Endothelial cell (in vitro differentiated cells): ENCODE results near the gene KSR1. TPM values are rescaled to one million over a fixed set of nuclear protein-coding genes. Genes with fewer than 3 reads are reported as not detected.

ENCODE experiments used
- DNase-seq: peaks from one replicate; pipeline ENCODE4 v3.0.0; 2021; ENCODE audit warnings: low spot score
- H3K27ac Mint-ChIP-seq: one replicate; pipeline ENCODE4 v1.8.0; 2021; ENCODE audit warnings: mixed read lengths, inconsistent platforms; ENCODE audit not compliant: unreplicated experiment
- H3K27me3 Mint-ChIP-seq: one replicate; pipeline ENCODE4 v1.8.0; 2021; ENCODE audit warnings: mild to moderate bottlenecking, moderate library complexity, mixed read lengths, inconsistent platforms; ENCODE audit not compliant: unreplicated experiment
- H3K36me3 Mint-ChIP-seq: one replicate; pipeline ENCODE4 v1.8.0; 2021; ENCODE audit warnings: mild to moderate bottlenecking, low read depth, mixed read lengths, inconsistent platforms; ENCODE audit not compliant: unreplicated experiment
- H3K4me1 Mint-ChIP-seq: one replicate; pipeline ENCODE4 v1.8.0; 2021; ENCODE audit warnings: mild to moderate bottlenecking, mixed read lengths, inconsistent platforms; ENCODE audit not compliant: unreplicated experiment
- H3K4me3 Mint-ChIP-seq: one replicate; pipeline ENCODE4 v1.8.0; 2021; ENCODE audit warnings: mild to moderate bottlenecking, mixed read lengths, inconsistent platforms; ENCODE audit not compliant: unreplicated experiment
- H3K9me3 Mint-ChIP-seq: one replicate; pipeline ENCODE4 v1.8.0; 2021; ENCODE audit warnings: mixed read lengths, inconsistent platforms; ENCODE audit not compliant: unreplicated experiment
- total RNA-seq: library from RNA; stranded (reverse); fragmentation: NEBNext Ultra II Directional; extraction: Animal tissue kit (Norgen Biotek cat#: 25700); gene quantifications from one replicate; pipeline ENCODE4 v1.2.1, GENCODE V29; 2021; ENCODE audit not compliant: unreplicated experiment
- TF ChIP-seq, protein P1 (sequence below): fragments of 200-600 bp; sonication (generic); IDR thresholded peaks from one replicate; pipeline ENCODE4 v1.5.0; 2021; ENCODE audit warnings: antibody characterized with exemption; ENCODE audit not compliant: unreplicated experiment

The KSR1 gene
- total RNA-seq, 1 donor from 2014 or later, result 65.2 TPM

- Mint-ChIP-seq H3K9me3 (no peaks in the 10 kb centered on the region), H3K36me3 (no peaks in the 10 kb centered on the region), H3K4me1 (peaks cover 23% of the 10 kb centered on the region), H3K4me3 (no peak overlapping the region), H3K27me3 (peaks cover 4% of the 10 kb centered on the region), H3K27ac (no peak overlapping the region)
- TF ChIP-seq, protein P1, sequence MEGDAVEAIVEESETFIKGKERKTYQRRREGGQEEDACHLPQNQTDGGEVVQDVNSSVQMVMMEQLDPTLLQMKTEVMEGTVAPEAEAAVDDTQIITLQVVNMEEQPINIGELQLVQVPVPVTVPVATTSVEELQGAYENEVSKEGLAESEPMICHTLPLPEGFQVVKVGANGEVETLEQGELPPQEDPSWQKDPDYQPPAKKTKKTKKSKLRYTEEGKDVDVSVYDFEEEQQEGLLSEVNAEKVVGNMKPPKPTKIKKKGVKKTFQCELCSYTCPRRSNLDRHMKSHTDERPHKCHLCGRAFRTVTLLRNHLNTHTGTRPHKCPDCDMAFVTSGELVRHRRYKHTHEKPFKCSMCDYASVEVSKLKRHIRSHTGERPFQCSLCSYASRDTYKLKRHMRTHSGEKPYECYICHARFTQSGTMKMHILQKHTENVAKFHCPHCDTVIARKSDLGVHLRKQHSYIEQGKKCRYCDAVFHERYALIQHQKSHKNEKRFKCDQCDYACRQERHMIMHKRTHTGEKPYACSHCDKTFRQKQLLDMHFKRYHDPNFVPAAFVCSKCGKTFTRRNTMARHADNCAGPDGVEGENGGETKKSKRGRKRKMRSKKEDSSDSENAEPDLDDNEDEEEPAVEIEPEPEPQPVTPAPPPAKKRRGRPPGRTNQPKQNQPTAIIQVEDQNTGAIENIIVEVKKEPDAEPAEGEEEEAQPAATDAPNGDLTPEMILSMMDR, result no peak
- no peak for DNase-seq
Measured at GRCh38 chr17:27514595-27515413, 58.6 kb downstream of the KSR1 start.

DNA sequence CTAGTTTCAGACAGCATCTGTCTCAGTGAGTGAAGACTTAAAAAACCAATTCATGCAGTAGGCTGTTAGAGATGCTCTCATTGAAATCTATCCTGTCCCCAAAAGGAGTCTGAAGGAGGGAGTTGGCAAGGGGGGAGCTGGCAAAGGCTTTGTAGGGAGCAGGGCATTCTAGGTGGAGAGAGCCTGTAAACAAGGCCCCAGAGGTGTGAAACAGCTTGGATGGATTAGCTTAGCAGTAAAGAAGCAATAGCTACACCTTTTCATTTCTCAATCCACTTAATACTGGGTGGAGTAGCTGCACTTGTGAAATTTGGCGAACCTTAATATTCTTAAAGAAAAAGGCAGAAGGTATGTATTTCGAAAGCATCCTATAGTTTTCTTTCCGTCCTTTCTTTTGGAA is 61.8 kb downstream of the KSR1 start:
- H3K4me1 Mint-ChIP-seq, result peaks cover 25% of the 10 kb centered on the region
- H3K36me3 Mint-ChIP-seq, result no peaks in the 10 kb centered on the region
- H3K27me3 Mint-ChIP-seq, result peaks cover 4% of the 10 kb centered on the region
- no peaks in the 10 kb centered on the region for H3K9me3 Mint-ChIP-seq
- H3K4me3 Mint-ChIP-seq, result no peak overlapping the region
- no peak for DNase-seq
- TF ChIP-seq, protein P1, result no peak
- no peak overlapping the region for H3K27ac Mint-ChIP-seq

DNA sequence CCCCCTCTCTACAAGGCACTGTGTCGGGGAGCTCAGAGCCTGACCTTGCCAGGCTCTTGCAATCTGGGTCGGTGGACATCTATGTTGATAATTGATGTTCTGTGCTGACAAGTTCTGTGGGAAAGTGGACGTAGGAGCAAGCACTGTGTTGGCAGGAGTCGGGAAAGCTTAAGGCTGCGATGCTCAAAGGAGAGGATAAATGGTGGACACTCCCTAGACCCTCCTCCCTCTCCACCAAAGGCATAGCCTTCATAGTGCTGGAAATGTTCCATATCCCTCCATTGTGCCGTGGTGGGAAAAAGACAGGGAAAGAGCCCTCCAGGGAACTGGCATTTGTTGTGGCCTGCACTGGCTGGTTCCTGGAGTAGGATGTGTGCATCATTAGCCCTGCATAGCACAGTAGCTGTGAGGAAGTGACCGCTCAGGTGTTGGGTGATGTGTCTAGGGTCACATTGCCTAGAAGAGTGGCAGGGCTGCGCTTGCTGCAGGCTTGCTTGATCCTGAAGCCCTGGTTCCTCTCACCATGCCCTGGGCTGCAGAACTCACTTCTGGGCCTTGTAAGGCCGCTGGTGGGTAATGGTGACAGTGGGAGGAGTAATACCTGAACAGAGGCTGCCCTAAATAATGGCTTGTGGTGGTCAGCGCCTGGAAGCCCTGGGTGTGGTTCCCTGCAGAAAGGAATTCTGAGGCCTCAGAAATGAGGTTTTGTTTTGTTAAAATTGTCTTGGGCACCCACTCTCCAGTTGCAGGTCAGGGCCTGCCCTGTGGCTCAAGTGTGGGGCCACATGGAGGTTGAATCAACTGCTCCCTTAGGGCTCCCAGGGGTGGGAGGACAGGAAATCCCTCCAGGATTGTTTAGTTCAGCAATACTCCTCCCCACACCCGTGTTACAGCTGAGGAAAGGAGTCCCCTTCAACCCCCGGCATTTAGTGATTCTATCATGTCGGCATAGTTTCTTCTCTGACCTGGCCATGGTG is 62.6 kb downstream of the KSR1 start:
- no peaks in the 10 kb centered on the region for H3K9me3 Mint-ChIP-seq
- H3K27me3 Mint-ChIP-seq, result peaks cover 4% of the 10 kb centered on the region
- H3K4me3 Mint-ChIP-seq, result peak overlapping the region; percentile 47
- DNase-seq, result no peak
- H3K36me3 Mint-ChIP-seq, result no peaks in the 10 kb centered on the region
- TF ChIP-seq, protein P1, result no peak
- H3K27ac Mint-ChIP-seq, result peak overlapping the region; percentile 67
- peaks cover 25% of the 10 kb centered on the region for H3K4me1 Mint-ChIP-seq

- H3K4me1 Mint-ChIP-seq, result peaks cover 31% of the 10 kb centered on the region
- peaks cover 4% of the 10 kb centered on the region for H3K27me3 Mint-ChIP-seq
- TF ChIP-seq, protein P1, result no peak
- no peaks in the 10 kb centered on the region for H3K9me3 Mint-ChIP-seq
- H3K27ac Mint-ChIP-seq, result peak overlapping the region; percentile 67
- no peak for DNase-seq
- H3K36me3 Mint-ChIP-seq, result no peaks in the 10 kb centered on the region
- peak overlapping the region; percentile 47 for H3K4me3 Mint-ChIP-seq
Measured at GRCh38 chr17:27519550-27519949, 63.3 kb downstream of the KSR1 start.
